GM04504 (cell line): Measurements from ENCODE around the gene RGS17.
"Not testable (repeated sequence)": the region's sequence is repeated elsewhere in the genome, so short reads cannot be mapped to it uniquely, and the experiment has no call there.

Source experiments
- DNase-seq: peaks from one replicate; pipeline ENCODE4 v3.0.0-alpha.2; 2012; ENCODE audit warnings: low read depth

Gene RGS17

DNA sequence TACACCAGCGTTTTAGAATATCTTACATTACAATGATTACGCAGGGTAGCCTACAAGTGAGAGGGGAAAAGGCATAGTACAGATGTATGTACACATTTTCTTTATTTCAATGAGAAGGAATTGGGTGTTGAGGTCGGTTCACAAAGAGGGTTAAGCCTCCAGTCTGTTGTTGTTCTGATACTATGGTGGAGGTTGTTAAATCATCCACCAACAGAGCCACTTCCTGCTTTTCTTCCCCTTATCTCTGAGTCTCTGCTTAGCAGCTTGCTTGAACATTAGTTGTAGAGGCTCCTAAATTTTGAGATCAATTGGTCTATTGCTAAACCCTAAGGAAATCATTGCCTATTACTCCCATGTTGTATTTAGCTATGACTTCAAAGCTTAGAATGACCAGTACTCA is 7.3 kb downstream of the RGS17 start:
- no peak for DNase-seq

DNA sequence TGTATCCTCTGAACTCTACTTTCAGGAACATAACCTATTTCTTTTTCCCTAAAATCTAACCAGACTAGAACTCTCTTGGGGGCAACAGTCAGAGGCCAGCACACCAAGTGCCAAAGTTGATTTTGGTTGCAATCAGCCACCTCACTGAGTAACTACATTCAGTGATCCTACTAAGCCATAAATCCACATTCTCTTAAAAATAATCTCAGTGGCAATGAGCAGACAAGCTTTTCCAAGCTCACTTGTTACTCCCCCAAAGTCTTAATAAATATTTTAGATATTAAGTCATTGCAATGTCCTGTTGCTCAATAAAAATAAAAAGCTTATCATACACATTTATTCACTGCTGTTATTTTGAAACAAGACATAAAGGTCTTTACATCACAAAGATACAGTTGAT is 9.8 kb downstream of the RGS17 start:
- DNase-seq, result no peak

DNA sequence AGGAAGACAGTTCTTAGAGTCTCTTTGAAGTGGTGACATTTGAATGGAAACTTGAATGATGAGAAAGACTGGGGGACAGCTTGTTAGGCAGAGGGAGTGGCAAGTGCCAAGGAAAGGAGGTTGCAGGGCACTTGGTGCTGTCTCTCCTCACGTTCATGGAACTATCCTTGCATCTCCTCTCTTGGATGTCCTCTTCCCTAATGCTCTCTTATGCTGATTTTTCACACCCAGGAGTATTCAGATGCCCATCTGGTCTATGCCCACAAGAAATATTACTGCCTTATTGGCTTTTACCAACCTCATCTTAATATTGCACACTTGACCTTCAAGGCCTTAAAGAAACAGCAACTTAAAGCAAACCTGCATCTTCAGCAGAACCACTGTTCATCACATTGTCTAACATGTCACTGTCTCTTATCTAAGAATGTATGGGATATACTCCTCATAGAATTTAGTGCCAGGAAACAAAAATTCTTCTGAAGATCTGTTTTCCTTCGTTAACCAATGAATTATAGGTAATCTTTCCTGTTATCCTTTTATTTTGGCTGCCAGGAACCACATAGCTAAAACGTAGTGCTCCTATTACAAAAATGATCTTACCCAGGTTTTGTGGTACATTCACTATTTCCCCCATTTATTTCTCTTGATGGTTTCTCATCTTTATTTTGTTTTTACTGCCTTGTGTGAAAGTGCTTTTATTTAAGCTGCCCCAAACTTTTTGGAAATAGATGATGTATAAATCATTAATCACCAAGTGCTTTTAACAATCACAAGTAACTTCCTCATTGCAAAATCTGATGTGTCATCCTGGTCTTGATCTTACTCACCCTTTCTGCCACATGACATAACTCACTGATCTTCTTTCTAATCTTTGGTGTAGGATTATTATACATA is 12.8 kb downstream of the RGS17 start:
- peak; percentile 38 for DNase-seq

DNA sequence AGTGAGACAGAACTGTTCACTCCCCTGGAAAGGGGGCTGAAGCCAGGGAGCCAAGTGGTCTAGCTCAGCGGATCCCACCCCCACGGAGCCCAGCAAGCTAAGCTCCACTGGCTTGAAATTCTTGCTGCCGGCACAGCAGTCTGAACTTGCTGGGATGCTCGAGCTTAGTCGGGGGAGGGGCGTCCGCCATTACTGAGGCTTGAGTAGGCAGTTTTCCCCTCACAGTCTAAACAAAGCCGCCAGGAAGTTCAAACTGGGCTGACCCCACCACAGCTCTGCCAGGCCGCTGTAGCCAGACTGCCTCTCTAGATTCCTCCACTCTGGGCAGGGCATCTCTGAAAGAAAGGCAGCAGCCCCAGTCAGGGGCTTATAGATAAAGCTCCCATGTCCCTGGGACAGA is 20.0 kb downstream of the RGS17 start:
- not testable (repeated sequence) for DNase-seq

DNA sequence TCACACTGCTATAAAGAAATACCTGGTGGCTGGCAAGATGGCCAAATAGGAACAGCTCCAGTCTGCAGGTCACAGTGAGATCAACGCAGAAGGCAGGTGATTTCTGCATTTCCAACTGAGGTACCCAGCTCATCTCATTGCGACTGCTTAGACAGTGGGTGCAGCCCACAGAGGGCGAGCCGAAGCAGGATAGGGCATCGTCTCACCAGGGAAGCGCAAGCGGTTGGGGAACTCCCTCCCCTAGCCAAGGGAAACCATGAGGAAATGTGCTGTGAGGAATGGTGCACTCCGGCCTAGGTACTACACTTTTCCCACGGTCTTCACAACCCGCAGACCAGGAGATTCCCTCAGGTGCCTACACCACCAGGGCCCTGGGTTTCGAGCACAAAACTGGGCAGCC is 20.5 kb downstream of the RGS17 start:
- DNase-seq, result not testable (repeated sequence)

DNA sequence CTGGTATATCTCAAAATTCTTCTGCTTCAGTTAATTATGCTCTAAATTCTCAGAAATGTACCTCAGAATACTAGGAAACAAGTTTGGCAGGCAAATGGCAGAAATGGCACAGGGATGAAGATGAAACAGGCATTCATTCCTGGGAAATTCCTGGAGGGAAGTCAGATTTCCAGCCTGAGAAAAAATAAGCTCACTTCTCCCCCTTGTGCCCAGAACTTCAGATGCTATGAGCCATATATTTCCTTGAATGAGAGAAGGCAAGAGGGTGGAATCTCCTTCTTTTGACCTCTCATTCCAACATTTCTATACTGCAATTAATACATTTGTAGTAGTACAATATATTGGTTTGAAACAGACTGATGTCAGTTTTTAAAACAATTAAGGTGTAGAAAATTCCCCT is 22.8 kb downstream of the RGS17 start:
- DNase-seq, result no peak

DNA sequence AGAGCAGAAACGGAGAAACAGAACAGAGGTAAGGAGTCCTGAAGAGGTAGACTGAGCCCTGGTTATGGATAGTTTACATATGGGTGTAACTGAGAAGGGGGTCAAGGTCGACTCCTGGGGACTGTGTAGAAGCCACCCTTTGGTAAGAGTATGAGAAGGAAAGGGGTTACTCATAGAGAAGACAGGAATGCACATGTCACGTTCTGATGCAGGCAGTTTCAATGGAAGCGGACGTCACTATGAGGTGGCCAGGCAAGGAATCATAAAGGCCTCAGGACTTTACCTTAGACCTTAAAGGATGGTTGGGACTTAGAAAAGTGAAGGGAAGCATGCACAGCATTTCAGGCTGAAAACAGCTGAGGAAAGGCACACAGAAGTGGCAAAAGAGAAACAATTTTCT is 25.1 kb downstream of the RGS17 start:
- DNase-seq, result no peak

DNA sequence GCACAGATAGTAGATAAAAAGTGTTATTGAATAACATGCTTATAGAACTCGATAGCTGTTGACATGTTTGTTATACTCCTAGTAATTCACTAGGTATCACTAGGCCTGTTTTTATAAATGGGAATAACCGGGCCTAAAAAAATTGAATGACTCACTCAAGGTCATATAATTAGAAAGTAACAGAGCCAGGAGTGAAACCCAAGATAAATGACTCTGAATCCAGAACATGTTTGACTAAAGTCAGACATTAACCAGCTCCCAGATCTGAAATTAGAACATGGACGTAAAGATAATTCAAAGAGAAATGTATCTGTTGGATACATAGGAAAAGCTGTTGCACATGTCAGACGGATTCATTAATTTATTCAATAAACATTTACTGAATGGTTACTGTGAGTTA is 26.9 kb downstream of the RGS17 start:
- DNase-seq, result no peak

DNA sequence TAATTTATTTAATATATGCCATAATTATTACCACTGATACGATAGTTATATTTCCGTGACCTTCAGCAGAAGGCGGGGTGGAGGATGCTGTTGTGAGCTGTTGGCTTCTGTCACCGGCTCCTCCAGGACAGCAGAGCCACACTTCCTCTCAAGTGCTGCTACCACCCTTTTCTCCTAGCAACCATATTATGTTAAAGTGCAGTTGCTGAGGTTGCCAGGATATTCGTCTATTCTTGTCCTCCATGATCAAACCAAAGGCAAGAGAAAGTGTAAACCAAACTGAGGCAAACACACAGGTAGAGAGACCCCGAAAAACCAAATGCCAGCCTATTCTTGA is 27.8 kb downstream of the RGS17 start:
- DNase-seq, result no peak

DNA sequence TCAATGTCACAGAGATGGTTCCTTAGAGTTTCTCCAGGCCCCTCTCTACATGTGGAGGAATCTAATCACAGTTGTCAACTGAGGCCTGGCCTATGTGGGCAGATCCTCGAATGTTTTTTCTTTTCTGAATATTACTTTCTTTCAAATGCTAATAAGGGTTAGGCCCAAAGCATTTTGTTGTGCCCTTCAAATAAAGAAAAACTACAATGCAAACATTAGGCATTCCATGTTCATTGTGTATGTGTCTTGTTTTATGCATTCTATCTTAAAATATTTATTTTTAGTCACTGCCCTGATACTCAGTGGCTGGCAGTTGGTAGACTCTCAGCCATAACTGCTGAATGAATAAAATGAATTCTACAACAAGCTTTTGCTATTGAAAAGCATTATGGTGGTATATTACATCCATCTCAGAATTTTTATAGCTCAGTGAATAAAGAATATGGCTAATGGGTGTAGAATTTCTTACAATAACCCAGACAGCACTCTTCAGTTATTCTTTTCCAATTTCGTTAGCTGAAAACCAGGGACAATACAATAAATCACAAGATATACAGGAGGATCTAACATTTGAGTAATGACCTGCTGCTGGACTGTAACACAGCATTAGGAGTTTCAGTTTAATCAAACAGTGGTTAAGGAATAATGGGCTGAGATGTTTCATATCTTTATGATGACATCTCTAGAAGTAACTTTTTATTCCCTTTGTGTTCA is 28.3 kb downstream of the RGS17 start:
- DNase-seq, result no peak

DNA sequence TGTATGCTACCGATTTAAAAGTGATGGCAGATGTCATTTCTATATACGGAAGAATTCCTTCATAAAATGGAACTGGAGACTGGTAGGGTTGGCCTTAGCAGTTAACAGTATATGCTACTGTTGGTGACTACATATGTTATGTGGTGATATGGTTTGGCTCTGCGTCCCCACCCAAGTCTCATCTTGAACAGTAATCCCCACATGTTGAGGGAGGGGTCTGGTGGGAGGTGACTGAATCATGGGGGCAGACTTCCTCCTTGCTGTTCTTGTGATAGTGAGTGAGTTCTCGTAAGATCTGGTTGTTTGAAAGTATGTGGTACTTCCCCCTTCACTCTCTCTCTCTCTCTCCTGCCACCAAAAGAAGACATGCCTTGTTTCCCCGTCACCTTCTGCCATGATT is 29.6 kb downstream of the RGS17 start:
- DNase-seq, result no peak

DNA sequence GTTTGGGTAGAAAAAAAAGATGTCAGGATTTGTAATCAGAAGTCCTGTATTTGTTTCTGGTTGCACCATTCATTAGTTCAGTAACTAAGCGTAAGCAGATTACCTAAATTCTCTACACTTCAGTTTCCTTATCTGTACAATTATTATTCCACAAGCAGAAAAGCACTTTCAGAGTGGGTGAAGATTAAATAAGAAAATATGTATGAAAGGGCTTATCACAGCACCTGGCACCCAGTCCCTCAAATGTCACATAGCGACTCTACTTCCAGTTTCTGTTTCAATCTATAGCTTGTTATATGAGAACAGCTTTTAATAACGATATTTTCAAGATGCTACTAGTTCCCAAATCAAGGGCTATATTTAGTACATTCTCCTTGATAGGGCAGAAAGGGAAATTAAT is 31.4 kb downstream of the RGS17 start:
- no peak for DNase-seq

DNA sequence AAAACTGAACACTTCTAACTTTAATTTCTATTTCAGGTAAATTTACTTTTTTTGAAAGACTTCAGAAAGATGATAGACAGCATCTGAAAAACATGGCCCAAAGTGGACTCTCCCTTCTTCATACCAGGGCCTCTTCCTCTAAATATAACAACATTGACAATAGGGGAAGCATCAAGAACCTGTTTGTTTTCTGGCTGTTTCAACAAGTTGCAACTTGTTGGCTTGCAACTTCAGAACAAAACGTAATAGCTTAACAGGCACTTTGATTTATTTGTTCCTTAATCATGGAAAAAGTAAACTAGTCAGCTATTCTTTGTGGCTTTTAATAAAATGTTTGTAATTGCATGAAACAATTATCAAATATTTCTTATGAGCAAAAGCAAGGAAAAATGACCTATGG is 34.3 kb downstream of the RGS17 start:
- DNase-seq, result no peak

DNA sequence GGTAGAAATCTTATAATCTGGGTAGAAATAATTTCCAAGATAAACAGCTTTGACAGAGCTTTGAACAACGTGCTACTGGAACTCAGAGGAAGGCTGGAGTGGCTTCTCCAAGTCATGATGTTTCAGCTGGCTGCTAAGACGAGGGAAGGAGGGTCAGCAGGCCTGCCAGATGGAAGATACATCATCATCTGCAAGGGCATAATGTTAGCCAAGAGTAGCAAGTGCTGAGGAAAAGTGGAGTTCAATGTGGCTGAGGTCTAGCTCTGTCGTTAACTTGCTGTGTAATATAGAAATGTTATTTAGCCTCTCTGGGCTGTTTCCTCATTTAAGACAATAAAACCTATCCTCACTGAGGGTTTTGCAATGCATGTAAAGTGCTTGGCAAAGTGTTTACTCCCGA is 35.1 kb downstream of the RGS17 start:
- no peak for DNase-seq

DNA sequence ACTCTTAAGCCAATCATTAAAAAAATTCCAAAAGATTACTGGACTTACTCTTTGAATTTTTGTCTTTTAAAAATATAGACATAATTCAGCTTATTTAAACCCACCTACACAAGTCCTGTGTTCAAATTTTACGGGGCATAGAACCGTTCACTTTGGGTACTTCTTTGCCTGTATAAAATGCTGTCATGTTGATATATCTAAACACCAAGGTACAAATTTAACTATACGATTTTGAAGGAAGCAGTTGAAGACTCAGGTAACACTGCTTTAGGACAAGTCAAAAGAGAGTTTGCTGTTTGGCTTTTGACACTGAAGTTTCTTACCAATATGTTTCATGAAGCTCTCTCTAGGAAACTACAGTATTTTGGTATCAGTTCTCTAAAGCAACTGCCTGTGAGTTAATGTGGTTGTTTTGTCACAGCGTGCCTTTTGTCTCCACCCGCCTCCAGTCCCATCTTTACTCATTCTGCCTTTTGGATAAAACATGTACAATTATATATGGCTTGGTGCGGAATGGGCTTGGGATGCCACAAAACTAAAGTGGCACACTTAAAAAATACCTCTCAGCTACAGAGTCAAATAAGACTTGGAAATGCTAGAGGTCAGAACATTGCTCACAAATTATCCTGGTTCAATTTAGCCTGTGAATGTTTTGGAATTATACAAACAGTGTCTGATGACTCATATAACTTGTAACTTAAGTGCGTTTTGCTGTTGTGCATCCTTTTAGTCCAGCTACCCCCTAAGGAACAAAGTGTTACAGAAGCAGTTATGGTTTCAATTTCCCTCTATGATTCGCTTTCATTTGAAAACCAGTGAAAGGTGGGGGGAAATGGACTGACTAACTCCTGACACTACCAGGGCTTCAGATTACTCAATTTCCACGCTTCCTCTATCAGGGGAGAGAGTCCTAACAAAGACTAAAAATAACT is 38.7 kb downstream of the RGS17 start:
- DNase-seq, result peak; percentile 44

DNA sequence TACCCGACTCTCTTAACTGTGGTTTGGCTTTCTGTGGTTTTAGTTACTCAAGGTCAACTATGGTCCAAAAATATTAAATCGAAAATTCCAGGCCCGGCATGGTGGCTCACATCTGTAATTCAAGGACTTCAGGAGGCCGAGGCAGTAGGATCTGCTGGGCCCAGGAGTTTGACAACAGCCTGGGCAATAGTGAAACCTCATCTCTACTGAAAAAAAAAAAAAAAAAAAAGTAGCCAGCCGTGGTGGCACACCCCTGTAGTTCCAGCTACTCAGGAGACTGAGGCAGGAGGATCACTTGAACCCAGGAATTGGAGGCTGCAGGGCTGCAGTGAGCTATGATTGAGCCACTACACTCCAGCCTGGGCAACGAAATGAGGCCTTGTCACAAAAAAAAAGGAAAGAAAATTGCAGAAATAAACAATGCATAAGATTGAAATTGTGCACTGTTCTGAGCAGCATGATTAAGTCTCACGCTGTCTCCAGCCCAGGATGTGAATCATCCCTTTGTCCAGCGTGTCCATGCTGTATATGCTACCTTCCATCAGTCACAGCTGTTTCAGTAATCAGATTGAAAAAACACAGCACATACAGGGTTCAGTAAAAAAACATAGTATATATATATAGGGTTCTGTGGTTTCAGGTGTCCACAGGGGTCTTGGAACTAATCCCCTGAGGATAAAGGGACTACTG is 40.7 kb downstream of the RGS17 start:
- peak; percentile 51 for DNase-seq

DNA sequence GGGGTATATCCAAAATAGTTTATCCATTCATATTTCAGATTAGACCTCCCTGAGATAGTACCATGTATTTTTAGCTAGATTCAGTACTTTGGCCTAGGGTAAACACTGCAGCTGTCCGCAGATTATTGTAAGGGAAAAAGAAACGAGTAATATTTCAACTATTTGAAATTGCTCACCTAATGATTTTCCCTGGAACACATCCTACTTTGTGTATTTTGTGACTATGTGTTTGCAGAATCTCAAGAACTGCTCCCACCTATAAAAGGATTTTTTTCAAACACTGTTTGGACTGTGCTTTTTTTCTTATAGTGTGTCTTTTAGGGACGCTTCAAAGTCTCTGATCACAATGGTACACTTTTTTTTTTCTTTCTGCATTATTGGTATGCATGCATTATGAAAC is 42.3 kb downstream of the RGS17 start:
- no peak for DNase-seq

DNA sequence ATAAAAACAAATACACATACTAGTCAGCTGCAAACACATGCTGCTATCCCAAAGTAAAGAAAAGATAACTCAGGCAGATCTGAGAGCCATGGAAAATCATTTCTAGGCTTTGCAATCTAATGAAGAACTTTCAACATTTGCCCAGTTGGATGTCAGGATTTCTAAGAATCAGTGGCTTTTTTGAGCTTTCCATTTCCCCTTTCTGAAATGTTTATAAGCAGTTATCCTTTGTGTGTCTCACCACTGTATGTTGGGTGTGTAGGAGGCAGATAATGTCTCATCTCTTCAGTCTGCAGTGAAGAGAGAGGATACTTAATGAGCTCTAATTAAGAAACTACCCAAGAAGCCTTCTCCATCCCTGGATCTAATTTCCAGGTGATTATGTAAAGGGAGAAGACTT is 43.6 kb downstream of the RGS17 start:
- DNase-seq, result no peak

DNA sequence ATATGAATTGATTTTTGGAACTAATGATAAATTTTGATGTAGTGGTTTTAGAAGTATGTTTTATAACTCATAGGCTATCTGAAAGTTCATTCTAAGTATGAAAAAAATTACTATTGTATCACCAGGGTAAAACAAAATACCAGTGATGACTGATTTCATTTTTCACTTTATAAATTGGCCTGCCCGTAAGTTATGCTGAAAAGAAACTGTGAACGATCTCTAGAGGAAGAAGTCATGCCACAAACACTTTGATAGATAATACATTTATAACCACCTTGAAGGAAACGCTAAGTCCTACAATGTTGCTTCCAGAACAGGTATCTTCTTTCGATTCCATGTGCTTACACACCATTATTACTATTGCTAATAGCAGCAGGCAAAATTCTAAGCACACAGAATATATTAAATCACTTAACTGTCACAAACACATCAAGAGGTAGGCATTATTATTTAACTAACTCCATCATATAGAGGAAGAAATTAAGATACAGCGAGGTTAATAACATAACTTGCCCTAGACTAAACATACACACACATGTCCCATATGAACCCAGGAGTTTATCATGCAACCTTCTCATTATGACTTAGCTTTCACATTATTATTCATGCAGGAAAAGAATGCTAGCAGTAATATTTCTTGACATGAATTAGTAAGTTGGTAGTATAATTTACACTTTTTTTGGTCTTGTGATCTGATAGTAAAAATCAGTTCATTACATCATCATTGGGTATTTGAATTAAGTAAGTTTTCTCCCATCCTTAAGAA is 44.7 kb downstream of the RGS17 start:
- DNase-seq, result no peak

DNA sequence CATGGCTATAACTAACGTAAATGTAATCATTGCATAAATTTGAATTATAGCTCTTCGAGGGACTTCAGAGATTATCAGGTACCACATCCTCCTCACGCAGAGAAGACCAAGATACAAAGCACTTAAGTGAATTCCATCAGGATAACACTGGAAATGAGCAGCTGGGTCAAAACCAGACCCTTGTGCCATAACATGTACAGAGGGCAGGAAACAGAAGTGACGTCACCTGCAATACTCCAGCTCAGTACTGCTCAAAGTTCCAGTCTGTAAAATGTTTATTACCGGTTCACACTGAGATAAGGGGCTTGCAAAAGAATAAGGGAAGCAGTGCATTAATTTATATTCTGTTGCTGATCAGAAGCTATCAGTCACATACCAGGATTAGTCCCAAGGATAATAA is 45.8 kb downstream of the RGS17 start:
- DNase-seq, result no peak

DNA sequence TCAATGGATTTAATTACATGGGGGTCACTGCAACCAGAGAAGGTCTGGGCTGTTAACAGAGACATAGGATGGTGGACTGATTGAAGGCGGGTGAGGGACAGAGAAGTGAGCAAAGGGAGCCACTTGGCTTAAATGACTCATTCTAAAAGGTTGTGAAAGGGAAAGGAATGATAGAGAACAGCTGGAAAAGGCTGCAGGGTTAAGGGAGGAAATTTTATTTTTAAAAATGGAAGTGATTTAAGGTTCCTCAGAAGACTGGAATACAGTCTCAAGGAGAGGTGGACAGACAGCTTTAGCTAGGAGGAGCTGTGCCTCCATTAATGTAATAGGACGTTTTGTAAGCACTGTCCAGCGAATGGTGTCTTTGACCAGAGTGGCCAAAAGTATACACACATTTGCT is 46.7 kb downstream of the RGS17 start:
- DNase-seq, result no peak
